ENCODE measurements around the gene CHST15. TPM values are rescaled to one million over a fixed set of nuclear protein-coding genes. Genes with fewer than 3 reads are reported as not detected.

Gene CHST15
- total and polyA plus RNA-seq, 2 experiments from 2014 or later: 0.92 to 1.9 TPM

DNA sequence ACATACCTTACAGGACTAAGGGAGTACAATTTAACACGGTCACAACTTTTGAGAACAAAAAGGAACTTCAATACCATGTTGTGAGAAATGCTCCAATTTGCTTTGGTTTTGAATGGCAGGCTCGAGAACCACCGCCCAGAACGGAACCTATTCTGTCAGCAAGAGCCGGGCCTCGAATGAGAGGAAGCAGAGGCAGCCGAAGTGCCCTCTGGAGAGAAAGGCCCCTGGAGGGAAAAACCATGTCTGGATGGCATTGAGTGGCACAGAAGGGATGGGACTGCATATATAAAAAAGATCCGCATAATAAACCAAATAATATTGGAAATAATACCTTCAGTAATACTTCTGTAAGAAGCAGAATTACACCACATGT, 85.6 kb downstream of the CHST15 start:
- Histone ChIP-seq H3K4me3 (no peak overlapping the region), H3K36me3 (no peaks in the 10 kb centered on the region), H3K27ac (no peak overlapping the region), H3K4me1 (ENCODE audit: low read depth) (no peaks in the 10 kb centered on the region), H3K9me3 (ENCODE audit: low read depth) (no peaks in the 10 kb centered on the region), H3K27me3 (no peaks in the 10 kb centered on the region)
- DNase-seq (ENCODE audit: low read depth in 1 of 2, low spot score in 1 of 2): no peak
- TF ChIP-seq, protein P1, sequence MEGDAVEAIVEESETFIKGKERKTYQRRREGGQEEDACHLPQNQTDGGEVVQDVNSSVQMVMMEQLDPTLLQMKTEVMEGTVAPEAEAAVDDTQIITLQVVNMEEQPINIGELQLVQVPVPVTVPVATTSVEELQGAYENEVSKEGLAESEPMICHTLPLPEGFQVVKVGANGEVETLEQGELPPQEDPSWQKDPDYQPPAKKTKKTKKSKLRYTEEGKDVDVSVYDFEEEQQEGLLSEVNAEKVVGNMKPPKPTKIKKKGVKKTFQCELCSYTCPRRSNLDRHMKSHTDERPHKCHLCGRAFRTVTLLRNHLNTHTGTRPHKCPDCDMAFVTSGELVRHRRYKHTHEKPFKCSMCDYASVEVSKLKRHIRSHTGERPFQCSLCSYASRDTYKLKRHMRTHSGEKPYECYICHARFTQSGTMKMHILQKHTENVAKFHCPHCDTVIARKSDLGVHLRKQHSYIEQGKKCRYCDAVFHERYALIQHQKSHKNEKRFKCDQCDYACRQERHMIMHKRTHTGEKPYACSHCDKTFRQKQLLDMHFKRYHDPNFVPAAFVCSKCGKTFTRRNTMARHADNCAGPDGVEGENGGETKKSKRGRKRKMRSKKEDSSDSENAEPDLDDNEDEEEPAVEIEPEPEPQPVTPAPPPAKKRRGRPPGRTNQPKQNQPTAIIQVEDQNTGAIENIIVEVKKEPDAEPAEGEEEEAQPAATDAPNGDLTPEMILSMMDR (IDR thresholded peaks at IDR 0.05; ENCODE audit: low read depth, low read length): no peak

DNA sequence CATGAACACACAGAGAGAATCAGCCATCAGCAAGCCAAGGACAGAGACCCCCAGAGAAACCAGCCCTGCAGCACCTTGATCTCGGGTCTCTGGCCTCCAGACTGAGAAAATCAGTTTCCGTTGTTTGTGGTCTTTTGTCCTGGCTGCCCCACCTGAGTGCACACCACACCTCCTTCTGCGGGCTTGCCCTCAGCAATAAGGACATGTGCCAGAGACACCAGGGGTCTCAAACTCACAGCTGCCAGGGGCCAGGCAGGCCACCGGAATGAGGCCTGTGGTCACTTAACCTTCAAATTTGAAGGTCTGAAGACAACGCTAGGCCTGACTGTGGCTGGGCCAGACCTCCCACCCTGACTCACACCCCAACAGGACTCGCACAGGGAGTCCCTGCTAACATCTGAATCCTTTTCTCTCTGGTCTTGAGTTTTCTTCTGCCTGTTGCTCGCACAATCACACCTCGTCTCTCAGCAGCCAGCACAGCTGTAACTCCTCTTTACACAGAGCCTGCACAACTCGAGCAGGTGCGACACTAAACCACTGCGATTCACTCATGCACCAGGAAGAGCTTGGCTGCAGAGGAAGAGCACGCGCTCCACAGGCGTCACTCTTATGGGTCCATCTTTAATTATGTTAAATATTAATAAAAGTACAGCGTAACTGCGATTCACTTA, 86.2 kb downstream of the CHST15 start:
- H3K4me1 ChIP-seq (ENCODE audit: low read depth): no peaks in the 10 kb centered on the region
- no peaks in the 10 kb centered on the region for H3K36me3 ChIP-seq
- H3K9me3 ChIP-seq (ENCODE audit: low read depth): no peaks in the 10 kb centered on the region
- no peak overlapping the region for H3K27ac ChIP-seq
- TF ChIP-seq, protein P1 (IDR thresholded peaks at IDR 0.05; ENCODE audit: low read depth, low read length): no peak
- no peak for DNase-seq (ENCODE audit: low read depth in 1 of 2, low spot score in 1 of 2)
- no peak overlapping the region for H3K4me3 ChIP-seq
- H3K27me3 ChIP-seq: no peaks in the 10 kb centered on the region

DNA sequence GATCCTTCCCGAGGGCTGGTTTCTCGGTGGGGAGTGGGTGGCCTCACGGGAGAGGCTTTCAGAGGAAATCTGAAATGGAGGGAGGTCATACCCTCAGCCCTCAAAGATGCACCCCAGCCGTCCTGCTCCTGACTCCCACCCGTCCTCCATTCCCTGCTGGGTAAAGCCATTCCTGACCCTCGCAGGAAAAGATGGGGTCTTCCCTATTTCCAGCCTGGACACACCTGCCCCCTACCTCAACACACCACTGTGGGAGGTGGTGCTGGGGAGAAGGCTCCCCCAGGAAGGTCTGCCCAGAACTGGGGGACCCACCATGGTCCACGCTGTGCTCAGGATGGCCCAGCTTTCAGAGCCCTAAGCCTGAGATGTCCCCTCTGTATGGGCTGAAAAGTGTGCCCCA, 86.9 kb downstream of the CHST15 start:
- DNase-seq (ENCODE audit: low read depth in 1 of 2, low spot score in 1 of 2): no peak
- H3K27me3 ChIP-seq: no peaks in the 10 kb centered on the region
- no peaks in the 10 kb centered on the region for H3K9me3 ChIP-seq (ENCODE audit: low read depth)
- H3K4me3 ChIP-seq: no peak overlapping the region
- H3K36me3 ChIP-seq: no peaks in the 10 kb centered on the region
- H3K27ac ChIP-seq: no peak overlapping the region
- TF ChIP-seq, protein P1 (IDR thresholded peaks at IDR 0.05; ENCODE audit: low read depth, low read length): no peak
- no peaks in the 10 kb centered on the region for H3K4me1 ChIP-seq (ENCODE audit: low read depth)

DNA sequence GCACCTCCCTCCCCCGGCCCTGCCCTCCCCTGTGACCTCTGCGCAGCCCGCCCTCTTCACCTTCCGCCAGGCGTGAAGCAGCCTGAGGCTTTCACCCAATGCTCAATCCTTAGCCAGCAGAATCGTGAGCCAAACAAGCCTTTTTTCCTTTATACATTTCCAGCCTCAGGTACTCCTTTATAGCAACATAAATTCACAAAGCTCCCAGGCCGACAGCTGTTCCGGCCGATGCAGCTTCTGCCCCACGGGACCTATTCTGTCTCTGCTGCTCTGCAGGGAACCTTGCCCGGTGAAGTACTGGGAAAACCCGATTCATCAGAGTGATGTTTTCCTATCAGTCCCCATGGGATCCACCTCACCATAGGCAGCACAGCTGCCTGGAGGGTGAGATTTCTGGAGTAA, 87.4 kb downstream of the CHST15 start:
- H3K4me3 ChIP-seq: no peak overlapping the region
- H3K27me3 ChIP-seq: no peaks in the 10 kb centered on the region
- H3K4me1 ChIP-seq (ENCODE audit: low read depth): no peaks in the 10 kb centered on the region
- no peaks in the 10 kb centered on the region for H3K9me3 ChIP-seq (ENCODE audit: low read depth)
- no peaks in the 10 kb centered on the region for H3K36me3 ChIP-seq
- no peak for DNase-seq (ENCODE audit: low read depth in 1 of 2, low spot score in 1 of 2)
- H3K27ac ChIP-seq: no peak overlapping the region
- TF ChIP-seq, protein P1 (IDR thresholded peaks at IDR 0.05; ENCODE audit: low read depth, low read length): no peak

DNA sequence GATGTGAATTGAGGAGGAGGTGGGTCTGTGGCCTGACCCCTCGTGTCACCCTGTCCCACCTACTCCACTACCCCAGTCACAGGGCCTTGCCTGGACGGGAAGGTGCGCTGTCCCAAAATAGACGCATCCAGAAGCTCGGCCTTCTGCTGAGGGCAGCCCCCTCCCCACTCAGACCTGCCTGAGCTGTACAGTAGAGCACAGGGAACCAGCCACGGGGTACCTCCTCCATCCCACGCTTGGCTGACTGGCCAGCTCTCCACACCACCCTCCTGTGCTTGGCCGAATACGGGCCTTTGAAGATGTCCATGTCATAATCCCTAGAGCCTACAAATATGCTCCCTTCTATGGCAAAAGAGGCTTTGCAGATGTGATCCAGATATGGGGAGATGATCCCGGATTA, 88.3 kb downstream of the CHST15 start:
- no peaks in the 10 kb centered on the region for H3K4me1 ChIP-seq (ENCODE audit: low read depth)
- TF ChIP-seq, protein P1 (IDR thresholded peaks at IDR 0.05; ENCODE audit: low read depth, low read length): no peak
- H3K27me3 ChIP-seq: no peaks in the 10 kb centered on the region
- H3K9me3 ChIP-seq (ENCODE audit: low read depth): no peaks in the 10 kb centered on the region
- DNase-seq (ENCODE audit: low read depth in 1 of 2, low spot score in 1 of 2): no peak
- no peak overlapping the region for H3K4me3 ChIP-seq
- H3K36me3 ChIP-seq: no peaks in the 10 kb centered on the region
- H3K27ac ChIP-seq: no peak overlapping the region
